K562 (cell line): Measurements from ENCODE around the gene TCP11. TPM values are rescaled to one million over a fixed set of nuclear protein-coding genes. Genes with fewer than 3 reads are reported as not detected.

Experiments used
- ATAC-seq: fragments of 200-7000 bp; cut with Tn5 transposase; 3 replicates; pipeline ENCODE4 v1.9.1; 2020; ENCODE audit warnings: moderate library complexity
- BruUV-seq: library from RNA; stranded (reverse); fragments of 400-500 nt; replicated peaks from 2 replicates; lab custom pipeline; 2021; lab: Mats Ljungman, UMichigan
- CTCF ChIA-PET: fragments of 300-600 bp; formaldehyde crosslinking; extraction: SDS; loops from one replicate; lab custom pipeline; 2021; ENCODE audit warnings: low intra/inter-chr PET ratio; lab: Yijun Ruan, JAX
- POLR2A ChIA-PET: fragments of 300-600, 350-650 bp; sonication (Branson Sonifier 250); formaldehyde crosslinking; extraction: SDS; loops from one replicate; lab custom pipeline; 2021; ENCODE audit warnings: antibody characterized with exemption, inconsistent platforms; lab: Yijun Ruan, JAX
- DNase-seq, 4 experiments: peaks; one replicate each; pipeline versions ENCODE4 v3.0.0 to v3.0.0-alpha.2; 2011 to 2018; ENCODE audit warnings: low spot score in 3 of 4, mixed read lengths in 3 of 4; ENCODE audit errors: extremely low read depth in 1 of 4
- FAIRE-seq: peaks from 2 replicates; lab custom pipeline; 2011; peaks lifted over from hg19 to GRCh38; lab: Jason Lieb, UNC
- H2AFZ ChIP-seq: 2 replicates; pipeline ENCODE4 v1.6.0; 2011; ENCODE audit warnings: low read depth, low read length, control low read depth, inconsistent platforms
- H3K27ac ChIP-seq: fragments of 200-600 bp; 3 replicates; pipeline ENCODE4 v1.8.0; 2011; ENCODE audit warnings: low read depth, mild to moderate bottlenecking, control low read depth, inconsistent platforms, low read length, moderate library complexity, mixed read lengths; ENCODE audit errors: extremely low read depth
- H3K27me3 ChIP-seq, 2 experiments: fragments of 300-600 bp in 1 of 2; 2 replicates in 1 of 2; 3 replicates in 1 of 2; pipeline versions ENCODE4 v1.6.0 to v1.8.0; 2011; ENCODE audit warnings: inconsistent platforms in 2 of 2, low read length in 2 of 2, mild to moderate bottlenecking in 1 of 2, mixed read lengths in 1 of 2, moderate library complexity in 1 of 2; ENCODE audit not compliant: control insufficient read depth in 2 of 2, insufficient read depth in 2 of 2
- H3K36me3 ChIP-seq: fragments of 300-600 bp; 3 replicates; pipeline ENCODE4 v1.8.0; 2011; ENCODE audit warnings: mild to moderate bottlenecking, low read length, inconsistent platforms; ENCODE audit not compliant: control insufficient read depth, insufficient read depth
- H3K4me1 ChIP-seq, 2 experiments: fragments of 200-600 bp in 1 of 2; replicated peaks in 1 of 2; 2 replicates in 1 of 2; 3 replicates in 1 of 2; pipeline versions ENCODE4 v1.5.1 to v1.8.0; 2011; ENCODE audit warnings: inconsistent platforms in 2 of 2, low read length in 2 of 2, mild to moderate bottlenecking in 1 of 2, mixed read lengths in 1 of 2, moderate library complexity in 1 of 2; ENCODE audit not compliant: control insufficient read depth in 2 of 2, insufficient read depth in 2 of 2
- H3K4me2 ChIP-seq: 2 replicates; pipeline ENCODE4 v1.6.1; 2011; ENCODE audit warnings: low read length, control low read depth, inconsistent platforms, mixed read lengths; ENCODE audit not compliant: insufficient read depth
- H3K4me3 ChIP-seq: fragments of 200-600 bp; sonication (generic), shearing (Covaris generic); 2 replicates; pipeline ENCODE4 v1.5.1; 2016; ENCODE audit warnings: control low read depth, inconsistent platforms
- H3K79me2 ChIP-seq: fragments of 200-600 bp; 3 replicates; pipeline ENCODE4 v1.8.0; 2011; ENCODE audit warnings: low read length, inconsistent platforms; ENCODE audit not compliant: control insufficient read depth, insufficient read depth
- H3K9ac ChIP-seq, 2 experiments: 2 replicates each; pipeline versions ENCODE4 v1.6.0 to v1.6.1; 2011; ENCODE audit warnings: low read depth in 2 of 2, low read length in 2 of 2, control low read depth in 1 of 2, inconsistent platforms in 1 of 2, mild to moderate bottlenecking in 1 of 2, mixed read lengths in 1 of 2; ENCODE audit not compliant: insufficient read depth in 1 of 2
- H3K9me1 ChIP-seq: one replicate; pipeline ENCODE4 v1.6.0; 2011; ENCODE audit warnings: inconsistent platforms, mild to moderate bottlenecking, low read length, moderate library complexity; ENCODE audit not compliant: control insufficient read depth, insufficient read depth
- H3K9me3 ChIP-seq: replicated peaks from 2 replicates; pipeline ENCODE4 v1.5.1; 2011; ENCODE audit warnings: low read depth, low read length, inconsistent platforms; ENCODE audit not compliant: control insufficient read depth, insufficient read depth
- H4K20me1 ChIP-seq: replicated peaks from 2 replicates; pipeline ENCODE4 v1.6.1; 2011; ENCODE audit warnings: low read length, inconsistent platforms, mixed read lengths; ENCODE audit not compliant: control insufficient read depth, insufficient read depth
- FIP1L1 ChIP-seq: fragments of 200-400 bp; formaldehyde crosslinking; IDR thresholded peaks from 2 replicates; pipeline ENCODE4 v1.6.1; 2018; ENCODE audit warnings: mild to moderate bottlenecking, low read depth, low read length; ENCODE audit not compliant: poor library complexity, severe bottlenecking
- FOXA3 ChIP-seq, 2 experiments: fragments of 450-650 bp in 1 of 2; sonication (generic) in 1 of 2; formaldehyde crosslinking; IDR thresholded peaks in 1 of 2; conservative IDR thresholded peaks in 1 of 2; 2 replicates each; pipeline versions ENCODE4 v1.4.0 to v1.8.0; 2020 to 2022; ENCODE audit warnings: mild to moderate bottlenecking in 2 of 2, missing genetic modification reagents in 1 of 2
- KDM1A ChIP-seq, 2 experiments: fragments of 450-650 bp; IDR thresholded peaks; 2 replicates each; pipeline ENCODE4 v1.6.1; 2016; ENCODE audit warnings: mild to moderate bottlenecking in 2 of 2
- NEUROD1 ChIP-seq: fragments of 150-350 bp; IDR thresholded peaks from 2 replicates; pipeline ENCODE4 v1.6.1; 2014; ENCODE audit warnings: borderline replicate concordance, low read length, low read depth; ENCODE audit not compliant: partially characterized antibody
- NUFIP1 ChIP-seq: fragments of 450-650 bp; IDR thresholded peaks from 2 replicates; pipeline ENCODE4 v1.6.1; 2018; ENCODE audit not compliant: partially characterized antibody
- PTBP1 ChIP-seq: fragments of 200-400 bp; formaldehyde crosslinking; IDR thresholded peaks from 2 replicates; pipeline ENCODE4 v1.6.1; 2017; ENCODE audit warnings: low read depth, low read length
- RHOXF2B ChIP-seq: fragments of 250-450 bp; sonication (Bioruptor Pico); conservative IDR thresholded peaks from 2 replicates; pipeline ENCODE4 v1.5.1; 2021
- TBL1XR1 ChIP-seq, 2 experiments: IDR thresholded peaks; 2 replicates each; pipeline ENCODE4 v1.6.1; 2012; ENCODE audit warnings: improper control_type of control experiment in 2 of 2, low read length in 2 of 2, mild to moderate bottlenecking in 1 of 2
- U2AF2 ChIP-seq: fragments of 200-400 bp; formaldehyde crosslinking; optimal IDR thresholded peaks from 2 replicates; pipeline ENCODE3; 2017; ENCODE audit warnings: low read depth, mild to moderate bottlenecking, low read length
- YY1 ChIP-seq, 3 experiments: IDR thresholded peaks; 2 replicates each; pipeline ENCODE4 v1.6.1; 2011; ENCODE audit warnings: low read length in 2 of 3, mild to moderate bottlenecking in 2 of 3, moderate library complexity in 2 of 3, borderline replicate concordance in 1 of 3, control low read depth in 1 of 3, low read depth in 1 of 3; ENCODE audit not compliant: insufficient read depth in 3 of 3, insufficient replicate concordance in 2 of 3, control insufficient read depth in 1 of 3, insufficient read length in 1 of 3; ENCODE audit errors: extremely low read depth in 1 of 3
- ZNF436 ChIP-seq: fragments of 250-450, 450-650 bp; sonication (Bioruptor Pico); formaldehyde crosslinking; IDR thresholded peaks from 2 replicates; pipeline ENCODE4 v1.7.0; 2020; ENCODE audit warnings: mild to moderate bottlenecking
- WGBS: fragments of 100-300 bp; shearing (Covaris generic); methylation state at CpG from one replicate; pipeline ENCODE4 v1.1.6; 2016; ENCODE audit warnings: low coverage, mixed read lengths; ENCODE audit not compliant: insufficient coverage; ENCODE audit errors: missing lambda C conversion rate; 5-methylcytosine and 5-hydroxymethylcytosine counted together
- in situ Hi-C: fragments of 300-500 bp; cut with MboI; formaldehyde crosslinking; loops from 4 replicates; pipeline ENCODE4 v1.15.0; 2018; ENCODE audit warnings: inconsistent platforms, mixed read lengths
- intact Hi-C: fragments of 100-400 bp; cut with micrococcal nuclease; formaldehyde crosslinking; loops from 2 replicates; pipeline ENCODE4 v1.14.2; 2022
- polyA plus RNA-seq, 8 experiments: library from polyadenylated mRNA; depleted of rRNA in 4 of 8; stranded (reverse) in 5 of 8; unstranded in 3 of 8; fragments of >200 nt; fragmentation: Nextera tagmentation in 2 of 8; fragmentation: Illumina TruSeq in 1 of 8; extraction: Ambion mirVana in 2 of 8; extraction: Trizol in 1 of 8; gene quantifications; 2 replicates each; pipeline versions ENCODE4 v1.2.1 to v1.2.3, GENCODE V29; 2011 to 2014; ENCODE audit warnings: inconsistent platforms in 1 of 8, missing spikeins in 1 of 8
- total RNA-seq, 7 experiments: library from RNA; depleted of rRNA in 6 of 7; stranded (reverse); fragments of >200 nt in 6 of 7; fragmentation: Illumina TruSeq in 2 of 7; extraction: Trizol in 2 of 7; gene quantifications; 2 replicates each; pipeline versions ENCODE4 v1.2.1 to v1.2.3, GENCODE V29; 2011 to 2021; ENCODE audit warnings: low replicate concordance in 1 of 7
- TF ChIP-seq, protein P1 (sequence below): IDR thresholded peaks from 3 replicates; pipeline ENCODE4 v1.6.1; 2011; ENCODE audit warnings: borderline replicate concordance, mild to moderate bottlenecking; ENCODE audit not compliant: insufficient read length, insufficient read depth
- TF ChIP-seq, protein P2 (sequence below): fragments of 250-450 bp; sonication (Bioruptor Pico); IDR thresholded peaks from 2 replicates; pipeline ENCODE4 v1.8.0; 2021; ENCODE audit warnings: mild to moderate bottlenecking, moderate library complexity
- TF ChIP-seq, protein P3 (sequence below), 2 experiments: fragments of 450-650 bp; IDR thresholded peaks; 2 replicates each; pipeline ENCODE4 v1.6.1; 2018; ENCODE audit warnings: mild to moderate bottlenecking in 2 of 2, low read depth in 1 of 2; ENCODE audit not compliant: partially characterized antibody in 2 of 2

Gene TCP11
- total and polyA plus RNA-seq, 9 of the 15 experiments (the other 6 are each of a cell fraction or from before 2014, with no cell fraction given) = not detected

DNA sequence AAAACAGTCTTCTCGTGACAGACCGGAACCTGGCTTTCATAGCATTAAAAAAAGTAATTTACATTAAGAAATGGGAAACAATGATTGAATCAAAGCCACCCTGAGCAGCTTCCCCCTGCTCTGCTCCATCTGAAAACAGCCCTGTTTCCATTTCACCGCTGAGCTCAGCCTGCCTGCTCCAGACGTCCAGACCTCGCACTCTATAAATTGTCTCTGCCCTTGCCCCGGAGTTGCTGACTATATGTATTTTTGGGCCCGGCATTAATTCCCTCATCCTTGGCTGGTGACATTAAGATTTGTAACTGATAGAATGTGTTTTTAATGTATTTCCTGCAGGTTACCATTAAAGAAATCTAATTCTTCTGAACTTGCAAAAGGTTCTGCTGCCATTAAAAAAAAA, 22.7 kb upstream of the TCP11 start:
- Histone ChIP-seq H3K4me3 (no peak overlapping the region), H3K4me2 (no peak overlapping the region), H4K20me1 (no peaks in the 10 kb centered on the region), H3K9ac (no peak overlapping the region), H3K9me1 (no peaks in the 10 kb centered on the region), H3K27ac (no peak overlapping the region), H3K36me3 (no peaks in the 10 kb centered on the region), H2AFZ (no peak overlapping the region), H3K4me1 (no peaks in the 10 kb centered on the region), H3K79me2 (no peaks in the 10 kb centered on the region), H3K9me3 (no peaks in the 10 kb centered on the region), H3K27me3 (peaks cover 25 to 50% of the 10 kb centered on the region in 2 experiments; a peak in 4 of 5 replicates)
- ATAC-seq = no peak
- CTCF ChIA-PET = no interaction called here
- intact Hi-C loops = no loop called here
- DNase-seq = no peak
- no TSS peak for BruUV-seq
- WGBS = under 1% methylated on average over 7 of the region's 7 CpGs
- TF ChIP-seq FOXA3 (CRISPR knock-in tag; conservative IDR thresholded peaks at IDR 0.05 in 1 of 2, IDR thresholded peaks at IDR 0.05 in 1 of 2) (no peak), U2AF2 (no peak), ZNF436 (CRISPR knock-in tag) (no peak), NEUROD1 (no peak), RHOXF2B (CRISPR knock-in tag) (no peak), KDM1A (IDR thresholded peaks at IDR 0.05) (no peak), YY1 (IDR thresholded peaks at IDR 0.05; ENCODE audit: borderline replicate concordance in 1 of 3, control insufficient read depth in 1 of 3, extremely low read depth in 1 of 3, insufficient read depth in 3 of 3, insufficient read length in 1 of 3, insufficient replicate concordance in 2 of 3, low read depth in 1 of 3, low read length in 2 of 3) (no peak), PTBP1 (no peak), NUFIP1 (no peak), FIP1L1 (no peak), TBL1XR1 (IDR thresholded peaks at IDR 0.05; ENCODE audit: low read length in 2 of 2) (no peak)
- TF ChIP-seq, protein P1, sequence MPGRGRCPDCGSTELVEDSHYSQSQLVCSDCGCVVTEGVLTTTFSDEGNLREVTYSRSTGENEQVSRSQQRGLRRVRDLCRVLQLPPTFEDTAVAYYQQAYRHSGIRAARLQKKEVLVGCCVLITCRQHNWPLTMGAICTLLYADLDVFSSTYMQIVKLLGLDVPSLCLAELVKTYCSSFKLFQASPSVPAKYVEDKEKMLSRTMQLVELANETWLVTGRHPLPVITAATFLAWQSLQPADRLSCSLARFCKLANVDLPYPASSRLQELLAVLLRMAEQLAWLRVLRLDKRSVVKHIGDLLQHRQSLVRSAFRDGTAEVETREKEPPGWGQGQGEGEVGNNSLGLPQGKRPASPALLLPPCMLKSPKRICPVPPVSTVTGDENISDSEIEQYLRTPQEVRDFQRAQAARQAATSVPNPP = no peak
- TF ChIP-seq, protein P2, sequence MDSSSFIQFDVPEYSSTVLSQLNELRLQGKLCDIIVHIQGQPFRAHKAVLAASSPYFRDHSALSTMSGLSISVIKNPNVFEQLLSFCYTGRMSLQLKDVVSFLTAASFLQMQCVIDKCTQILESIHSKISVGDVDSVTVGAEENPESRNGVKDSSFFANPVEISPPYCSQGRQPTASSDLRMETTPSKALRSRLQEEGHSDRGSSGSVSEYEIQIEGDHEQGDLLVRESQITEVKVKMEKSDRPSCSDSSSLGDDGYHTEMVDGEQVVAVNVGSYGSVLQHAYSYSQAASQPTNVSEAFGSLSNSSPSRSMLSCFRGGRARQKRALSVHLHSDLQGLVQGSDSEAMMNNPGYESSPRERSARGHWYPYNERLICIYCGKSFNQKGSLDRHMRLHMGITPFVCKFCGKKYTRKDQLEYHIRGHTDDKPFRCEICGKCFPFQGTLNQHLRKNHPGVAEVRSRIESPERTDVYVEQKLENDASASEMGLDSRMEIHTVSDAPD = no peak
- TF ChIP-seq, protein P3, sequence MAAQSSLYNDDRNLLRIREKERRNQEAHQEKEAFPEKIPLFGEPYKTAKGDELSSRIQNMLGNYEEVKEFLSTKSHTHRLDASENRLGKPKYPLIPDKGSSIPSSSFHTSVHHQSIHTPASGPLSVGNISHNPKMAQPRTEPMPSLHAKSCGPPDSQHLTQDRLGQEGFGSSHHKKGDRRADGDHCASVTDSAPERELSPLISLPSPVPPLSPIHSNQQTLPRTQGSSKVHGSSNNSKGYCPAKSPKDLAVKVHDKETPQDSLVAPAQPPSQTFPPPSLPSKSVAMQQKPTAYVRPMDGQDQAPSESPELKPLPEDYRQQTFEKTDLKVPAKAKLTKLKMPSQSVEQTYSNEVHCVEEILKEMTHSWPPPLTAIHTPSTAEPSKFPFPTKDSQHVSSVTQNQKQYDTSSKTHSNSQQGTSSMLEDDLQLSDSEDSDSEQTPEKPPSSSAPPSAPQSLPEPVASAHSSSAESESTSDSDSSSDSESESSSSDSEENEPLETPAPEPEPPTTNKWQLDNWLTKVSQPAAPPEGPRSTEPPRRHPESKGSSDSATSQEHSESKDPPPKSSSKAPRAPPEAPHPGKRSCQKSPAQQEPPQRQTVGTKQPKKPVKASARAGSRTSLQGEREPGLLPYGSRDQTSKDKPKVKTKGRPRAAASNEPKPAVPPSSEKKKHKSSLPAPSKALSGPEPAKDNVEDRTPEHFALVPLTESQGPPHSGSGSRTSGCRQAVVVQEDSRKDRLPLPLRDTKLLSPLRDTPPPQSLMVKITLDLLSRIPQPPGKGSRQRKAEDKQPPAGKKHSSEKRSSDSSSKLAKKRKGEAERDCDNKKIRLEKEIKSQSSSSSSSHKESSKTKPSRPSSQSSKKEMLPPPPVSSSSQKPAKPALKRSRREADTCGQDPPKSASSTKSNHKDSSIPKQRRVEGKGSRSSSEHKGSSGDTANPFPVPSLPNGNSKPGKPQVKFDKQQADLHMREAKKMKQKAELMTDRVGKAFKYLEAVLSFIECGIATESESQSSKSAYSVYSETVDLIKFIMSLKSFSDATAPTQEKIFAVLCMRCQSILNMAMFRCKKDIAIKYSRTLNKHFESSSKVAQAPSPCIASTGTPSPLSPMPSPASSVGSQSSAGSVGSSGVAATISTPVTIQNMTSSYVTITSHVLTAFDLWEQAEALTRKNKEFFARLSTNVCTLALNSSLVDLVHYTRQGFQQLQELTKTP (IDR thresholded peaks at IDR 0.05; ENCODE audit: low read depth in 1 of 2, partially characterized antibody in 2 of 2) = no peak
- POLR2A ChIA-PET = interaction anchor here (0.8 kb wide), 1 partner anchor 665 kb away, joined by 3 read pairs; no protein-coding TSS in a partner anchor
- in situ Hi-C loops = no loop called here
- no peak for FAIRE-seq
